SK-N-SH (cell line): ENCODE results near the gene IL1R2.

Experiments
- EP300 ChIP-seq, 2 experiments: IDR thresholded peaks; 2 replicates each; pipeline versions ENCODE4 v1.4.0 to v1.6.1; 2012; ENCODE audit warnings: borderline replicate concordance in 1 of 2, low read depth in 1 of 2, low read length in 1 of 2
- GABPA ChIP-seq: IDR thresholded peaks from 2 replicates; pipeline ENCODE4 v1.4.0; 2012; ENCODE audit warnings: low read depth, mild to moderate bottlenecking
- NRF1 ChIP-seq: IDR thresholded peaks from 2 replicates; pipeline ENCODE4 v1.6.1; 2012; ENCODE audit warnings: low read depth, mild to moderate bottlenecking, low read length
- POLR2AphosphoS5 ChIP-seq: IDR thresholded peaks from 2 replicates; pipeline ENCODE4 v1.6.1; 2012; ENCODE audit warnings: low read depth, low read length
- RAD21 ChIP-seq: IDR thresholded peaks from 2 replicates; pipeline ENCODE4 v1.6.1; 2012; ENCODE audit warnings: mild to moderate bottlenecking, low read length
- SIN3A ChIP-seq: IDR thresholded peaks from 2 replicates; pipeline ENCODE4 v1.6.1; 2012; ENCODE audit warnings: low read depth, mild to moderate bottlenecking, low read length, moderate library complexity, borderline replicate concordance
- SMC3 ChIP-seq: IDR thresholded peaks from 2 replicates; pipeline ENCODE4 v1.6.1; 2012; ENCODE audit warnings: low read depth, low read length, improper control_type of control experiment
- TAF1 ChIP-seq: IDR thresholded peaks from 2 replicates; pipeline ENCODE4 v1.6.1; 2012; ENCODE audit warnings: low read depth, mild to moderate bottlenecking, low read length, moderate library complexity, borderline replicate concordance
- YY1 ChIP-seq: IDR thresholded peaks from 2 replicates; pipeline ENCODE4 v1.4.0; 2012; ENCODE audit warnings: low read depth, mild to moderate bottlenecking
- TF ChIP-seq, protein P1 (sequence below): fragments of 200-600 bp; sonication (generic); IDR thresholded peaks from 2 replicates; pipeline ENCODE4 v1.6.1; 2017; ENCODE audit warnings: antibody characterized with exemption, mild to moderate bottlenecking, moderate library complexity
- TF ChIP-seq, protein P2 (sequence below): IDR thresholded peaks from 2 replicates; pipeline ENCODE4 v1.4.0; 2012; ENCODE audit warnings: low read depth, borderline replicate concordance
- TF ChIP-seq, protein P3 (sequence below): fragments of 150-350 bp; IDR thresholded peaks from 2 replicates; pipeline ENCODE4 v1.6.1; 2017; ENCODE audit warnings: antibody characterized with exemption, low read length, low read depth, borderline replicate concordance

DNA sequence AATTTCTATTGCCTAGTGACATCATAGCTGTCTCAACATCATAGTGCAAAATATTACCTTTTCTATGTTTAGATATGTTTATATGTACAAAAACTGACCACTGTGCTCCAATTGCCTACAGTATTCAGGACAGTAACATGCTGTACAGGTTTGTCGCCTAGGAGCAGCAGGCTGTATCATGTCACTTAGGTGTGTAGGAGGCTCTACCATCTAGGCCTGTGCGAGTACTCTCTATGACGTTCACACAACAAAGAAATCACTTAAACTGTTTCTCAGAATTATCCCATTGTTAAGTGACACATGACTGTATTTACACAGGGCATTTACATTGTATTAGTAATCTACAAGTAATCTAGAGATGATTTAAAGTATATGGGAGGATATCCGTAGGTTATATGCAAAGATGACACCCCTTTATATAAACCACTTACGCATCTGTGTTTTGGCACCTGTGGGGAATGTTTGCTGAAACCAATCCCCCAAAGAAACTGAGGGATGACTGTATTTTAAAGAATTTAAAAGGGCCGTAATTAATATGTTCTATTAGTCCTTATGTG is 24.7 kb downstream of the IL1R2 start:
- TF ChIP-seq, protein P1, sequence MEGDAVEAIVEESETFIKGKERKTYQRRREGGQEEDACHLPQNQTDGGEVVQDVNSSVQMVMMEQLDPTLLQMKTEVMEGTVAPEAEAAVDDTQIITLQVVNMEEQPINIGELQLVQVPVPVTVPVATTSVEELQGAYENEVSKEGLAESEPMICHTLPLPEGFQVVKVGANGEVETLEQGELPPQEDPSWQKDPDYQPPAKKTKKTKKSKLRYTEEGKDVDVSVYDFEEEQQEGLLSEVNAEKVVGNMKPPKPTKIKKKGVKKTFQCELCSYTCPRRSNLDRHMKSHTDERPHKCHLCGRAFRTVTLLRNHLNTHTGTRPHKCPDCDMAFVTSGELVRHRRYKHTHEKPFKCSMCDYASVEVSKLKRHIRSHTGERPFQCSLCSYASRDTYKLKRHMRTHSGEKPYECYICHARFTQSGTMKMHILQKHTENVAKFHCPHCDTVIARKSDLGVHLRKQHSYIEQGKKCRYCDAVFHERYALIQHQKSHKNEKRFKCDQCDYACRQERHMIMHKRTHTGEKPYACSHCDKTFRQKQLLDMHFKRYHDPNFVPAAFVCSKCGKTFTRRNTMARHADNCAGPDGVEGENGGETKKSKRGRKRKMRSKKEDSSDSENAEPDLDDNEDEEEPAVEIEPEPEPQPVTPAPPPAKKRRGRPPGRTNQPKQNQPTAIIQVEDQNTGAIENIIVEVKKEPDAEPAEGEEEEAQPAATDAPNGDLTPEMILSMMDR = no peak
- TF ChIP-seq, protein P2, sequence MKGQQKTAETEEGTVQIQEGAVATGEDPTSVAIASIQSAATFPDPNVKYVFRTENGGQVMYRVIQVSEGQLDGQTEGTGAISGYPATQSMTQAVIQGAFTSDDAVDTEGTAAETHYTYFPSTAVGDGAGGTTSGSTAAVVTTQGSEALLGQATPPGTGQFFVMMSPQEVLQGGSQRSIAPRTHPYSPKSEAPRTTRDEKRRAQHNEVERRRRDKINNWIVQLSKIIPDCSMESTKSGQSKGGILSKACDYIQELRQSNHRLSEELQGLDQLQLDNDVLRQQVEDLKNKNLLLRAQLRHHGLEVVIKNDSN = no peak
- no peak for TF ChIP-seq SIN3A
- TF ChIP-seq, protein P3, sequence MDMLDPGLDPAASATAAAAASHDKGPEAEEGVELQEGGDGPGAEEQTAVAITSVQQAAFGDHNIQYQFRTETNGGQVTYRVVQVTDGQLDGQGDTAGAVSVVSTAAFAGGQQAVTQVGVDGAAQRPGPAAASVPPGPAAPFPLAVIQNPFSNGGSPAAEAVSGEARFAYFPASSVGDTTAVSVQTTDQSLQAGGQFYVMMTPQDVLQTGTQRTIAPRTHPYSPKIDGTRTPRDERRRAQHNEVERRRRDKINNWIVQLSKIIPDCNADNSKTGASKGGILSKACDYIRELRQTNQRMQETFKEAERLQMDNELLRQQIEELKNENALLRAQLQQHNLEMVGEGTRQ = no peak
- no peak for TF ChIP-seq TAF1
- TF ChIP-seq RAD21 = no peak
- TF ChIP-seq POLR2AphosphoS5 = no peak
- no peak for TF ChIP-seq NRF1
- no peak for TF ChIP-seq YY1
- no peak for TF ChIP-seq SMC3
- TF ChIP-seq GABPA = no peak
- TF ChIP-seq EP300 (IDR thresholded peaks at IDR 0.05; ENCODE audit: borderline replicate concordance in 1 of 2, low read depth in 1 of 2, low read length in 1 of 2) = no peak
